Measurements from ENCODE around the gene RNF217.

GRCh38 chr6:124994648-124995047 is 32.4 kb downstream of the RNF217 start:
- TF ChIP-seq CTCF (IDR thresholded peaks at IDR 0.05 in 4 of 5, conservative IDR thresholded peaks at IDR 0.05 in 1 of 5) (no peak), POLR2A (IDR thresholded peaks at IDR 0.05) (no peak)
